Nephron (organoid): Measurements from ENCODE around the gene TMEM255A.

Source experiments
- H3K27ac Mint-ChIP-seq, 3 experiments: 2 replicates each; pipeline ENCODE4 v1.8.0; 2020; ENCODE audit warnings: mixed read lengths in 3 of 3, mild to moderate bottlenecking in 2 of 3, moderate library complexity in 1 of 3
- H3K27me3 Mint-ChIP-seq: 2 replicates; pipeline ENCODE4 v1.8.0; 2021; ENCODE audit warnings: low read depth, mild to moderate bottlenecking, moderate library complexity, mixed read lengths
- H3K36me3 Mint-ChIP-seq: 2 replicates; pipeline ENCODE4 v1.8.0; 2020; ENCODE audit warnings: low read depth, mixed read lengths
- H3K4me1 Mint-ChIP-seq: 2 replicates; pipeline ENCODE4 v1.8.0; 2020; ENCODE audit warnings: mixed read lengths
- H3K4me3 Mint-ChIP-seq, 3 experiments: 2 replicates each; pipeline ENCODE4 v1.8.0; 2020; ENCODE audit warnings: mild to moderate bottlenecking in 3 of 3, mixed read lengths in 3 of 3, moderate library complexity in 2 of 3
- H3K9me3 Mint-ChIP-seq: 2 replicates; pipeline ENCODE4 v1.8.0; 2020; ENCODE audit warnings: mixed read lengths
- TF ChIP-seq, protein P1 (sequence below), 3 experiments: fragments of 200-600 bp; sonication (generic); IDR thresholded peaks; one replicate each; pipeline ENCODE4 v1.5.0; 2021; ENCODE audit warnings: antibody characterized with exemption in 3 of 3; ENCODE audit not compliant: unreplicated experiment in 3 of 3

TMEM255A gene

DNA sequence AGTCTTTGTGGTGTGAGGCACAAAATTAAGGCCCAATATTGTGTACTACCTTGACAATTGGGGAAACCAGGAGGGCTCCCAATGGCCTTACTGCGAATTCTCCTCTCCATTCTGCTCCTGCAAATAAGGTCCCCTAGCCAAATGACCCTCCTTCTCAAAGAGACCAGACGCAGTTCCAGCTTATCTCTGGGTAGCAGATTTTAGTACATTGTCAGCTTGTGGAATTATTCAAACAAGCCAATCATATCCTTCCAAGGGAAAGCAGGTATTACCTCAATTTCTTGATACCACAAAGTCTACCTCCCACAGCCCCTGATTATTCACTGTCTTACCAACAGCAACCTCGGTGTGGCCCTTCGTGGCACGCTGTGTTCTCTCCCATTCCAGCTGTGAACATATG lies 68.4 kb downstream of the TMEM255A start:
- H3K9me3 Mint-ChIP-seq: peaks cover 3% of the 10 kb centered on the region
- TF ChIP-seq, protein P1, sequence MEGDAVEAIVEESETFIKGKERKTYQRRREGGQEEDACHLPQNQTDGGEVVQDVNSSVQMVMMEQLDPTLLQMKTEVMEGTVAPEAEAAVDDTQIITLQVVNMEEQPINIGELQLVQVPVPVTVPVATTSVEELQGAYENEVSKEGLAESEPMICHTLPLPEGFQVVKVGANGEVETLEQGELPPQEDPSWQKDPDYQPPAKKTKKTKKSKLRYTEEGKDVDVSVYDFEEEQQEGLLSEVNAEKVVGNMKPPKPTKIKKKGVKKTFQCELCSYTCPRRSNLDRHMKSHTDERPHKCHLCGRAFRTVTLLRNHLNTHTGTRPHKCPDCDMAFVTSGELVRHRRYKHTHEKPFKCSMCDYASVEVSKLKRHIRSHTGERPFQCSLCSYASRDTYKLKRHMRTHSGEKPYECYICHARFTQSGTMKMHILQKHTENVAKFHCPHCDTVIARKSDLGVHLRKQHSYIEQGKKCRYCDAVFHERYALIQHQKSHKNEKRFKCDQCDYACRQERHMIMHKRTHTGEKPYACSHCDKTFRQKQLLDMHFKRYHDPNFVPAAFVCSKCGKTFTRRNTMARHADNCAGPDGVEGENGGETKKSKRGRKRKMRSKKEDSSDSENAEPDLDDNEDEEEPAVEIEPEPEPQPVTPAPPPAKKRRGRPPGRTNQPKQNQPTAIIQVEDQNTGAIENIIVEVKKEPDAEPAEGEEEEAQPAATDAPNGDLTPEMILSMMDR (IDR thresholded peaks at IDR 0.05; ENCODE audit: unreplicated experiment in 3 of 3): no peak
- no peaks in the 10 kb centered on the region for H3K36me3 Mint-ChIP-seq
- peaks cover 15% of the 10 kb centered on the region for H3K27me3 Mint-ChIP-seq
- peak overlapping the region in 1 of 3 experiments; percentile 37 for H3K4me3 Mint-ChIP-seq
- H3K4me1 Mint-ChIP-seq: peaks cover 5% of the 10 kb centered on the region
- no peak overlapping the region for H3K27ac Mint-ChIP-seq

DNA sequence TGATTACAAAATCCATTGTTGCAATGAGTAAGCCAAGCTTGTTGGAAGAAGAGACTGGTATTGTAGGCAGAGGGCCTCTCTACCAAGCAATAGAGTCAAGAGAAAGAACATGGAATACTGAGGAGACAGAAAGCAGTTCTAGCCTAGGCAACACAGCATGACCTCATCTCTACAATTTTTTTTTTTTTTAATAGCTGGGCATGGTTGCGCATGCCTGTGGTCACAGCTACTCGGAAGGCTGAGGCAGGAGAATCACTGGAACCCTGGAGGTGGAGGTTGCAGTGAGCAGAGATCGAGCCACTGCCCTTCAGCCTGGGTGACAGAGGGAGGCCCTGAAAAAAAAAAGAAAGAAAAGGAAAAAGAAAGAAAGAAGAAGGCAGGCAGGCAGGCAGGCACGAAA lies 72.3 kb downstream of the TMEM255A start:
- TF ChIP-seq, protein P1 (IDR thresholded peaks at IDR 0.05; ENCODE audit: unreplicated experiment in 3 of 3): no peak
- H3K36me3 Mint-ChIP-seq: no peaks in the 10 kb centered on the region
- no peak overlapping the region for H3K4me3 Mint-ChIP-seq
- no peak overlapping the region for H3K27ac Mint-ChIP-seq
- peaks cover 2% of the 10 kb centered on the region for H3K4me1 Mint-ChIP-seq
- no peaks in the 10 kb centered on the region for H3K9me3 Mint-ChIP-seq
- H3K27me3 Mint-ChIP-seq: no peaks in the 10 kb centered on the region

DNA sequence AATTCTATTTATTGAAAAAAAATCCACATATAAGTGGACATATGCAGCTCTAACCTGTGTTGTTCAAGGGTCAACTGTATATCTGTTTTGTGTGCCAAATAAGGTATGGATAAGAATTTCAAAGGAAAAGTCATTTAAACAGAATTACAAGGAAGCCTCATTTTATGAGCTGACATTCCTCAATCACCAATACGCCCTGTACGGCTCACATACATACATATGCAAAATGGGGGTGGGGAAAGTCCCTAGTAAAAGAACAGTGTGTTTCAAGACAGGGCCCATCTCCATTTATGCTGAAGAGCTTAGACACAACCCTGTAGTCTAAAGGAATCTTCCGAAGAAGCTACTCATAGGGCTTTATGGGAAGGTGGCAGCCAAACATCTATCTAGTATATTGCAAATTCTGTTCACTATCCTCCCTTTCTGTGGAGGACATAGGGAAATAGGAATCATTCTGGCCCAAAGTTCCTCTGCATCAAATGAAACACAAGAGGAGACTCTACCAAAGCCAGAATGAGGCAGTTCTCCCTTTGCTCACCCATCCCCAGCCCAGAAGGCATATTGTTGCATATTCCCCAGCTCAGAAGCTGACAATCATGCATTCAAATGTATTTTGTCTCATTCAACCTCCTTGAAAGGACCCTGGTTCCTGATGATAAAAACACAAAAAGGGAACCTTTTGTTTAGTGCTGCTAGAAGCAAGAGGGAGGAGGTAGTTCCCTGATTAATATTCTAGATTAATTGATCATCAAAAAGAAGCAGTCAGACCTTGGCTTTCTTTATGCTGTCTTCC lies 74.4 kb downstream of the TMEM255A start:
- TF ChIP-seq, protein P1 (IDR thresholded peaks at IDR 0.05; ENCODE audit: unreplicated experiment in 3 of 3): no peak
- H3K4me3 Mint-ChIP-seq: no peak overlapping the region
- H3K4me1 Mint-ChIP-seq: no peaks in the 10 kb centered on the region
- peaks cover under 1% of the 10 kb centered on the region for H3K36me3 Mint-ChIP-seq
- H3K9me3 Mint-ChIP-seq: peaks cover 2% of the 10 kb centered on the region
- no peak overlapping the region for H3K27ac Mint-ChIP-seq
- H3K27me3 Mint-ChIP-seq: no peaks in the 10 kb centered on the region

GRCh38 chrX:120235284-120235683 lies 76.0 kb downstream of the TMEM255A start:
- Mint-ChIP-seq H3K4me1 (no peaks in the 10 kb centered on the region), H3K36me3 (peaks cover 3% of the 10 kb centered on the region), H3K27me3 (no peaks in the 10 kb centered on the region), H3K27ac (no peak overlapping the region), H3K9me3 (peaks cover 2% of the 10 kb centered on the region), H3K4me3 (no peak overlapping the region)
- TF ChIP-seq, protein P1 (IDR thresholded peaks at IDR 0.05; ENCODE audit: unreplicated experiment in 3 of 3): no peak

- H3K9me3 Mint-ChIP-seq: peaks cover 5% of the 10 kb centered on the region
- H3K27ac Mint-ChIP-seq: no peak overlapping the region
- H3K27me3 Mint-ChIP-seq: no peaks in the 10 kb centered on the region
Measured at GRCh38 chrX:120228187-120228908, 82.9 kb downstream of the TMEM255A start.

More at GRCh38 chrX:120228187-120228908, 82.9 kb downstream of the TMEM255A start:
- TF ChIP-seq, protein P1 (IDR thresholded peaks at IDR 0.05; ENCODE audit: unreplicated experiment in 3 of 3): no peak
- Mint-ChIP-seq H3K4me3 (no peak overlapping the region), H3K4me1 (no peaks in the 10 kb centered on the region), H3K36me3 (peaks cover 3% of the 10 kb centered on the region)
